Stimulated activated naive CD8-positive, alpha-beta T cell treated with anti-CD3 and anti-CD28 coated beads, Interleukin-15, amount 100 ng/mL, for 72 hours (primary cell): Measurements from ENCODE around the gene CCND2.

Experiments
- ATAC-seq: fragments of 150-1000 bp; cut with Tn5 transposase; 2 replicates; pipeline ENCODE4 v1.10.0; 2021; ENCODE audit warnings: mild to moderate bottlenecking, moderate library complexity
- DNase-seq, 2 donors: peaks; one replicate each; pipeline ENCODE4 v3.0.0; 2021 to 2022
- H3K27ac Mint-ChIP-seq, 2 donors: one replicate each; pipeline ENCODE4 v1.8.0; 2022; ENCODE audit warnings: mild to moderate bottlenecking in 2 of 2, mixed read lengths in 2 of 2, moderate library complexity in 2 of 2
- H3K27me3 Mint-ChIP-seq: one replicate; pipeline ENCODE4 v1.8.0; 2022; ENCODE audit warnings: mixed read lengths
- H3K4me1 Mint-ChIP-seq: one replicate; pipeline ENCODE4 v1.8.0; 2022; ENCODE audit warnings: mild to moderate bottlenecking, mixed read lengths
- H3K4me3 Mint-ChIP-seq, 2 donors: one replicate each; pipeline ENCODE4 v1.8.0; 2022; ENCODE audit warnings: mild to moderate bottlenecking in 2 of 2, mixed read lengths in 2 of 2, moderate library complexity in 1 of 2
- H3K9me3 Mint-ChIP-seq, 2 donors: one replicate each; pipeline ENCODE4 v1.8.0; 2022; ENCODE audit warnings: mixed read lengths in 2 of 2

Gene CCND2

DNA sequence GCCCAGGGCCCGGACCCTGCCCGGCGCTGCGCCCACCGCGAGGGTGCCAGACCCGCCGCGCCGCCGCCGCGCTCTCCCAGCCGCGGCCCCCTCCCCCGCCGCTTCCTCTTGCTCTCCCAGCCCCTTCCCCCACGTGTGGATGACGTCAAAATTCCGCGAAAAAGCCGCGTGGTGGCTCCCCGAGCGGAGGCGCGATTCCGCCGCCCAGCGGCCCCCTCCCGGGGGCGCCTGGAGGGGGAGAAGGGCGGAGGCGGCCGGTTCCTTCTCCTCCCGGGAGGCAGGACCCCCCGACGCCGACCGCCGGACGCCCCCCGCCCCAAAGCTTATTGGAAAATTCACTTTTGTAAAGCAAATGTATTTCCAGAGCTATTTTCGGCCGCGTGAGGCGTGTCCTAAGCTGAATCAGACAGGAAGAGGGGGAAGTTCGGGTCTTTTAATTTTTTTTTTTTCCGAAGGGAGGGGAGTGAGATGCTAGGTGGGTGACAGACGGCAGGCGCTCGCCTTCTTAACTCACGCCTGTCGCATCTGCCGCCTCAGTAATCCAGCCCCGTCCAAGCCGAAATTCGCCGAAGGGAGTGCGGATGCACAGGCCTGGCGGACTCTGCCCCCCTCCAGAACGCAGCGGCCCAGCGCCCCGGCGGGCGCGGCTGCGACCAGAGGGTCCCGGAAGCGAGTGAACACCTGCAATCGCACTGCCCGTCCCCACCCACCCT, 4.1 kb upstream of the CCND2 start:
- peak overlapping the region; percentile 99 for H3K4me3 Mint-ChIP-seq
- no peaks in the 10 kb centered on the region for H3K27me3 Mint-ChIP-seq
- H3K27ac Mint-ChIP-seq, result peak overlapping the region; percentile 97 to 98
- H3K4me1 Mint-ChIP-seq, result peaks cover 26% of the 10 kb centered on the region
- DNase-seq (peak; percentile 94), ATAC-seq (peak; percentile 34)
- H3K9me3 Mint-ChIP-seq, result no peaks in the 10 kb centered on the region

DNA sequence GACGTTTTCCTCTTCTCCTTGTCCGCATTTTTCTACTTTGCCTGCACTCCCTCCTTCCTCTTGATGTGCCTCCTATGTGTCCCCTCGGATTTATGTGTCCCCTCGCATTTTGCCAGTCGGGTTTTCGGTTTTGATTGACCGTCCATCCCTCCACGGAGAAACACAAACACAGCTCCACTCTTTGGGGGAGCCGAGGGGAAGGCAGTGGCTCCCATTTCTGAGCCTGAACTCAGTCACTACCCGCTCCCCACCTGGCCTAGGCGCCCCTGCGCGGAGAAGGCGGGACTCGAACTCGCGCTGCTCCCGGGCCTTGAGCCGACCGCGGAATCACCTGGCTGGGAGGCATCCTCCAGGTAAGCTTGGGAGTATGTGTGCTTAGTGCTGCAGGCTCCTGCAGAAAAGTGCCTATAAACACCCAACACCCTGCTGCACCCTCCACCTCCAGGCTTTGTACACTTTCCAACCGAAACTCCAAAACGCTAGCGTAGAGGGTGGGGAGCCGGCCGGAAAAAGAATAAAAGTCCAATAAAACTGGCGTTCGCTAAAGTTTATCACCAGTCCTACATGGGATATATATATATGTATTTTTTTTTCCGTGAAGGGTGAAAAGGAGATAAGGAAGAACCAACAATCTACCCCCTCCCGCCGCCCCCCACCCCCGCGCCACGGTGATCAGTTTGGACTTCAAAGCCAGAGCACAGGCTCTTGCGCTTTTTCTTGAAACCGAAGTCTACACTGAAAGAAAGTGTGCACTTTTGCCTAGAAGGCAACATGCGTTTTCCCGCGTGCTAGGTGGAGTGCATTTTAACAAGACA, 3.3 kb upstream of the CCND2 start:
- H3K4me3 Mint-ChIP-seq, result peak overlapping the region; percentile 99

DNA sequence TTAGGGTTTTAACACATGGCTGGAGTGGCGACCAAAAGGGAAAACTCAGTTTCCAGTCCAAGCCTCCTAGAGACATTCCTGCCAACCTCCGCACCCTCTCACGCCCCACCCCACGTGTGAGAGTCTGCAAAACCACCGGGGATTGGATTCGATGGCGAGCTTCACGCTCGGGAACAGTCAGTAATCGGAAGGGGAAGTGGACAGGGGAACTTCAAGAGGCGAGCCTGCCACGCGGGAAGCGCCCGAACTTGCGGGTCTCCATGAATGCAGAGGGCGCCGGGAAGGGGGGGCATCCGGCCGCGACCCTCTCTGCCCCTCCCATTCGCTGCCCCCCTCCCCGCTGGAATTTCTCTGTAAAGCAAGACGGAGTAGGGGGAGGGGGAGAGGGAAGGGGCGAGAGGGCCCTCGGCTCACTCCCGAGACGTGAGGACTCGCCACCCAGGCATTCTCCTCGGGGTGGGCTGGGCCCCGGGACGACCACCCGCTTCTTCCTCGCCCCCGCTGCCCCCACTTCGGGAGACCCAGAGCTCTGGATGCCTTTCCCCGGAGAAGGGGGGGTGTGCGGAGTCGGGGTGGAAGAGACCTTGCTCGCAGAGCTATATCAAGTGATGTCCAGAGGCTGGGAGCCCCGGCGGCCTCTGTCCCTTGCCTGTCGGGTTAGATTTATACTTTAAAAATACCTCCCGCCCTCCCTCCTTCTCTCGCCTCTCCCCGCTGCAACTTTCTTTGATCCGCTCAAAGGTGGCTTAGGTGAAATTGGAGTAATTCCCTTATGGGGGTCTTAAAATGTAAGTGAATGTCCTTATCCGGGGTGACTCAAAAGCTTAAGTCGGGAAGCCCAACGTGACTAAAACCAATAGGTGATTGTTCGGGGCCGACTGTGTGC, 2.5 kb upstream of the CCND2 start:
- Mint-ChIP-seq H3K4me3 (peak overlapping the region; percentile 99), H3K9me3 (no peaks in the 10 kb centered on the region), H3K27ac (peak overlapping the region; percentile 97 to 98), H3K4me1 (peaks cover 26% of the 10 kb centered on the region), H3K27me3 (no peaks in the 10 kb centered on the region)
- ATAC-seq (no peak), DNase-seq (peak; percentile 51 to 63)

More for the DNA sequence above, 3.3 kb upstream of the CCND2 start:
- Mint-ChIP-seq H3K4me1 (peaks cover 26% of the 10 kb centered on the region), H3K9me3 (no peaks in the 10 kb centered on the region), H3K27ac (peak overlapping the region; percentile 97 to 98), H3K27me3 (no peaks in the 10 kb centered on the region)
- ATAC-seq (no peak), DNase-seq (peak; percentile 61 to 66)

DNA sequence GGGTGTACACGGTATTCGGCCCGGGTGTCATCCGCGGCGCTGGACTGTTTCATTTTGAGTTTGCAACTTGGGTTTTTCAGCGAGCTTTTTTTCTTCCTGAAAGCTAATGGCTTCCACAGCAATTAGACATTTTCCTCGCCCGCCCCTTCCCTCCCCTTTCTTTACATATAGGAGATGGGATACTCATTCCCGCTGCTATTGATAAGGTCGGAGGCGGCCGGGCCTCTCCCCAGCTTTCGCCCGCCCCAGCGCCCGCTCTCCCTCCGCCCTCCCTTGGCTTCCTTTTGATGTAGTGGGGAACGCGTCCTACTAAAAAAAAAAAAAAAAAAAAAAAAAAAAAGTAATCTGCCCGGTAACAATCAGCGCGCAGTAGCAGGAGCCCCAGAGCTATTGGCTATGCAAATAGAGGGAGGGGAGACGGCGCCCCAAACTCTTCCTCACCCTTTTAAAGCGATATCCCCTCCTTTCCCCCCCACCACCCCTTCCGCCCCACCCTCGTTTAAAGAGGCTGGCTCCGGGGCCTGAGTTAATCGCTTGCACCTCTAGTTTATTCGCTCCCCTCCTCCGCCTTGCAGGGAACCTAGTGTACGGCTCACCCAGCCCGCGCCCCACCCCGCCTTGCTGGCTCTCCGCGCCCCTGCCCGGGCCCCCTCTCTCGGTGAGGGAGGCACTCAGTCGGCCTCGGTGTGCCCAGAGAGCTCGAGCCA, 1.7 kb upstream of the CCND2 start:
- peak overlapping the region; percentile 99 for H3K4me3 Mint-ChIP-seq
- ATAC-seq (peak; percentile 66), DNase-seq (peak; percentile 94 to 96)
- H3K9me3 Mint-ChIP-seq, result no peaks in the 10 kb centered on the region
- peaks cover 26% of the 10 kb centered on the region for H3K4me1 Mint-ChIP-seq
- peak overlapping the region; percentile 98 to 100 for H3K27ac Mint-ChIP-seq
- H3K27me3 Mint-ChIP-seq, result no peaks in the 10 kb centered on the region

DNA sequence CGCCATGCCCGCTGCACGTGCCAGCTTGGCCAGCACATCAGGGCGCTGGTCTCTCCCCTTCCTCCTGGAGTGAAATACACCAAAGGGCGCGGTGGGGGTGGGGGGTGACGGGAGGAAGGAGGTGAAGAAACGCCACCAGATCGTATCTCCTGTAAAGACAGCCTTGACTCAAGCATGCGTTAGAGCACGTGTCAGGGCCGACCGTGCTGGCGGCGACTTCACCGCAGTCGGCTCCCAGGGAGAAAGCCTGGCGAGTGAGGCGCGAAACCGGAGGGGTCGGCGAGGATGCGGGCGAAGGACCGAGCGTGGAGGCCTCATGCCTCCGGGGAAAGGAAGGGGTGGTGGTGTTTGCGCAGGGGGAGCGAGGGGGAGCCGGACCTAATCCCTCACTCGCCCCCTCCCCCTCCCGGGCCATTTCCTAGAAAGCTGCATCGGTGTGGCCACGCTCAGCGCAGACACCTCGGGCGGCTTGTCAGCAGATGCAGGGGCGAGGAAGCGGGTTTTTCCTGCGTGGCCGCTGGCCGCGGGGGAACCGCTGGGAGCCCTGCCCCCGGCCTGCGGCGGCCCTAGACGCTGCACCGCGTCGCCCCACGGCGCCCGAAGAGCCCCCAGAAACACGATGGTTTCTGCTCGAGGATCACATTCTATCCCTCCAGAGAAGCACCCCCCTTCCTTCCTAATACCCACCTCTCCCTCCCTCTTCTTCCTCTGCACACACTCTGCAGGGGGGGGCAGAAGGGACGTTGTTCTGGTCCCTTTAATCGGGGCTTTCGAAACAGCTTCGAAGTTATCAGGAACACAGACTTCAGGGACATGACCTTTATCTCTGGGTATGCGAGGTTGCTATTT, 914 bp upstream of the CCND2 start:
- Mint-ChIP-seq H3K4me1 (peaks cover 27% of the 10 kb centered on the region), H3K27me3 (no peaks in the 10 kb centered on the region), H3K9me3 (no peaks in the 10 kb centered on the region), H3K4me3 (peak overlapping the region; percentile 99), H3K27ac (peak overlapping the region; percentile 97 to 100)
- DNase-seq, result peak; percentile 86 to 90
- peak; percentile 41 for ATAC-seq

DNA sequence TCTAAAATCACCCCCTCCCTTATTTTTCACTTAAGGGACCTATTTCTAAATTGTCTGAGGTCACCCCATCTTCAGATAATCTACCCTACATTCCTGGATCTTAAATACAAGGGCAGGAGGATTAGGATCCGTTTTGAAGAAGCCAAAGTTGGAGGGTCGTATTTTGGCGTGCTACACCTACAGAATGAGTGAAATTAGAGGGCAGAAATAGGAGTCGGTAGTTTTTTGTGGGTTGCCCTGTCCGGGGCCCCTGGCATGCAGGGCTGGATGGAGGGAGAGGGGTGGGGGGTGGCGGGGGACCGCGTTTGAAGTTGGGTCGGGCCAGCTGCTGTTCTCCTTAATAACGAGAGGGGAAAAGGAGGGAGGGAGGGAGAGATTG, 300 bp upstream of the CCND2 start:
- DNase-seq (no peak), ATAC-seq (peak; percentile 2)
- H3K9me3 Mint-ChIP-seq, result no peaks in the 10 kb centered on the region
- H3K4me3 Mint-ChIP-seq, result peak overlapping the region; percentile 99
- peak overlapping the region; percentile 97 to 100 for H3K27ac Mint-ChIP-seq
- H3K4me1 Mint-ChIP-seq, result peaks cover 27% of the 10 kb centered on the region
- no peaks in the 10 kb centered on the region for H3K27me3 Mint-ChIP-seq

DNA sequence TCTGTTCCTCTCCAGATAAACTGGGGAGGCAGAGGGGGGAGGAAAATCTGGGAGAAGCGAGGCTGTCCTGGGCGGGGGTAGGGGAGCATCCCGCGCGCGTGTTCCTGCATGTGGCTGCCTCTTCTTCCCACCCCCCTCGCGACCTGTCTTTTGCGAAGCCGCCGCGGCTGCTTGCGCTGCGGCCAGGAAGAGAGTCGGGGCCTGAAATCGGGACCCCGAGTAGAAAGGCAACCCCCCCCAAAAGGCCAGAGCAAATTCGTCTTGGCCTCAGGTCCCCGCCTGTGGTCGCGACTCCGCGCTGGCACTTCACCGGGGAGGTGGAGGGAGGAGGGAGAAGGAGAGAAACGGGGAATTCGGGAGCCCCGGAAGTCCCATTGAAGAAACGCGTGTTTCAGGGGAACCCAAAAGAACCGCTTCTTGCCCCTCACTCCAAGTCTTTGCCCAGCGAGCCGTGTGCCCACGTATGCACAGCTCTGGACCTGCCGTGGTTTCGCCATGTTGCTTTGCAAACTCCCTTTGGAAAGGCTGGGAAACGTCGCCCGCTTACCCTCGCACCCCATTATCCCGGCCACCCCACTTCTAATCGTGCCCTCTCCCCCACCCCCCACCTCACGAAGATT, 944 bp downstream of the CCND2 start:
- H3K9me3 Mint-ChIP-seq, result no peaks in the 10 kb centered on the region
- peak overlapping the region; percentile 96 to 100 for H3K27ac Mint-ChIP-seq
- no peak for ATAC-seq
- peaks cover 35% of the 10 kb centered on the region for H3K4me1 Mint-ChIP-seq
- DNase-seq, result peak in 1 of 2 donors; percentile 34
- peak overlapping the region; percentile 99 for H3K4me3 Mint-ChIP-seq
- H3K27me3 Mint-ChIP-seq, result no peaks in the 10 kb centered on the region

DNA sequence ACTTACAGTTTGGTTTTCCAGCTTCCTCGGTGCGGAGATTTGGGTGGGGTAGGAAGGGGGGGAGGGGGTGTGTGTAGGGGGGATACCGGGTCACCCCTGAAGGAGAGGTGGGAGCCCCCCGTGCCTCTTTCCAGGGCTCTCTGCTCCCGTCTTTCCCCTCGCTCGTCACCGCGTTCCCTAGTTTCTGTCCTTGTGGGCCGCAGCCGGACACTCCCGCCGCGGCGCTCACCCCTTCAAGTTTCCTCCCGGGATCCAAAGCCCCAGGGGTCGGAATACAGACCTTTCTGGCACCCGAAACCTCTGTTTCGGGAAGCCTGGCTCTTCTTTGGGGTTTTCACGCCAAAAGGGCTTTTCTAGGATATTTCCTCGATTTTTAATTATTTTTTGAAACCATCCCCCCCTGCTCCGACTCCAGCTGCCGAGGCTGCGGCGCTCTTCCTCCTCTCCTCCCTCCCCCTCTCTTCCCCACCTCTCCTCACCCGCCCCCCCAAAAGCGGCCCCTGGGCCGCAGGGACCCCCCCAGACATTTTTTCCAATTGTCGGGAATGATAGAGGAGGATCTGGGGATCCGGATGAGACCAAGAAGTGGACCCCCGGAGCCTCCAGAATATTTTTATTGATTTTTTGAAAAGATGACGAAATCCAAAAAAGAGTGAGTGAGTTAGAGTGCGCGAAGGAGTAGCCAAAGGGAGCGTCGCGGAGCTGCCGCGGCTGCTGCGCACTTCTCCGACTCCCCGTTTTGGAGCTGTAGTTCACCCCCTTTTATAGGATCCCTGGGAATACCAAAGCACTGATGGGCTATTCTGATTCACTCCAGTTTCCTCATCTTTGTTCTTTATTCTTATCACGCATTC, 1.7 kb downstream of the CCND2 start:
- Mint-ChIP-seq H3K4me3 (peak overlapping the region; percentile 99), H3K9me3 (no peaks in the 10 kb centered on the region), H3K4me1 (peaks cover 41% of the 10 kb centered on the region), H3K27ac (peak overlapping the region; percentile 96 to 100), H3K27me3 (no peaks in the 10 kb centered on the region)
- ATAC-seq, result no peak
- DNase-seq, result peak in 1 of 2 donors; percentile 13

DNA sequence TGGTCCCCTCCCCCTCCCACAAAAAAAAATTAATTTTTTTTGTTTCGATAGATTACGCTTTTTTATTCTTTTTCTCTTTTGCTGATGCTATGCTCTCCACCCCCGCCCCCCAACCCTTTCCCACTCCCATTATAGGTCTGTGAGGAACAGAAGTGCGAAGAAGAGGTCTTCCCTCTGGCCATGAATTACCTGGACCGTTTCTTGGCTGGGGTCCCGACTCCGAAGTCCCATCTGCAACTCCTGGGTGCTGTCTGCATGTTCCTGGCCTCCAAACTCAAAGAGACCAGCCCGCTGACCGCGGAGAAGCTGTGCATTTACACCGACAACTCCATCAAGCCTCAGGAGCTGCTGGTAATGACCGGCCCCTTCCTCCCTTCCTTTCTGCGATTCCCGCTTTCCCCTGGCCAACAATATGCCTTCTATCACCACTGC, 2.3 kb downstream of the CCND2 start:
- Mint-ChIP-seq H3K27ac (peak overlapping the region; percentile 96 to 100), H3K27me3 (no peaks in the 10 kb centered on the region), H3K4me3 (peak overlapping the region; percentile 99), H3K9me3 (no peaks in the 10 kb centered on the region), H3K4me1 (peaks cover 48% of the 10 kb centered on the region)
- ATAC-seq, result no peak
- no peak for DNase-seq

DNA sequence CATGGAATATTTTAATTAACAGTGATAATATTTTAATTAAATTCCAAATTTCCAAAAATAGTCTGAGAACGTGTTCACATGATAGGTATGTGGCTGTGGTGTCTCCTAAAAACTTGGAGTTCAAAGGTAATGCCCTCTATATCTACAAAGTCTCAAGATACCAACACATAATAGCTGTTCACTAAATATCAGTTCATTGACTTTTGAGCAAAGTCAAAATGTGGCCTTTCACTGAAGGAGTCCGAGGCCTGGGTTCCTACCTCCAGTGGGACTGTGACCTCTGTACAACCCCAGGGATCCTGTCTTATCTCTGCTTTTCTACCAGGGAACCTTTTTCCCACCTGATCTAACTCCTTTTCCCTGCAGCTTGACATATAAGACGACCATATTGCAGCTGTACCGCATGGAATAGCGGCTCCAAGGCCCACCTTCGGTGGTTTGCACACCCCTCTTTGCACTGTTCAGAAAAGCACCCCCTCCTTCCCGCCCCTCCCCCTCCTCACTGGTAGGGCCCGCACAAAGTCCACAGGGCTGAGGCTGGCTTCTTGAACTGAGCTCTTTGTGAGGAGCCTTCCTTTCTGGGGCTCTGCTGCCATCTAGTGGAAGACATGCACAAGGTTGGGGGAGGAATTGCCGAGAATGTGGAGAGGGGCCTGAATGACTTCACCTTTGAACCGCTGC, 3.1 kb downstream of the CCND2 start:
- Mint-ChIP-seq H3K9me3 (no peaks in the 10 kb centered on the region), H3K4me1 (peaks cover 55% of the 10 kb centered on the region), H3K4me3 (peak overlapping the region; percentile 99), H3K27ac (peak overlapping the region; percentile 96 to 100), H3K27me3 (no peaks in the 10 kb centered on the region)
- ATAC-seq, result peak; percentile 59
- DNase-seq, result peak; percentile 85 to 93

DNA sequence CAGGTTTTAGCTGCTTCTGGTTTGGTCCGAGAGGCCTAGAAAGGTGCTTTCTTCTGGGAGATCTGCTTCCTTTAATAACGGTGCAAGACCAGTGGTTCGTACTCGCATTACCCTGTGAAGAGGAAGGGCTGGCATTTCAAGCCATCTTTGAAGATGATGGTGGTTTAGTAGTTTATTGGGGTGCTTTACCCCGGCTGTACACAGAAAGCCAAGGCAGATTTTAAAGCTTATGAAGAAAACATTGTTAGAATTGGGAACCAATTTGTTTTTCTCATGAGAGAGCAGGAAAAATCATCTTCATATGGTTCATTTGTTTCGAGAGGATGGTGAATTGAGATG, 3.6 kb downstream of the CCND2 start:
- H3K4me1 Mint-ChIP-seq, result peaks cover 61% of the 10 kb centered on the region
- H3K9me3 Mint-ChIP-seq, result no peaks in the 10 kb centered on the region
- peak overlapping the region; percentile 96 to 100 for H3K27ac Mint-ChIP-seq
- no peak for ATAC-seq
- DNase-seq, result no peak
- H3K27me3 Mint-ChIP-seq, result no peaks in the 10 kb centered on the region
- peak overlapping the region; percentile 99 for H3K4me3 Mint-ChIP-seq

DNA sequence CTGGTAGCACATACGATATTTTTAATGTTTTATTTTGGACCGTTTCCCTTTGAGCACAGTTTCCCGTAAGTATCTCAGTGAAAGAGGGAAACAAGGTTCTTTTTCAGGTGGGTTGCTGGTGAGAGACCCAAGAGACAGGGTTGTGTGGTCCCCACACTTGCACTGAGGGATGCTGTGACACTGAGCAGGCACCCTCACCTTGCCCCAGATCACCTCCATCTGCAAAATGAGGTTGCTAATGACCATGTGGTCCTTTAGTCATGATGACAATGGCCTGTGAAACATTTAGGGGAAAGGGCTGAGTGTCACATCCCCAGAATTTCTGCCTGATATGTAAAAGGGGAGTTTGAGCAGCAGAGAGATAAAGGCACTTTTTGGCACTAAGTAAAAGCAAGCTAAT, 4.3 kb downstream of the CCND2 start:
- ATAC-seq (no peak), DNase-seq (no peak)
- H3K4me3 Mint-ChIP-seq, result peak overlapping the region; percentile 99
- H3K9me3 Mint-ChIP-seq, result no peaks in the 10 kb centered on the region
- H3K27me3 Mint-ChIP-seq, result no peaks in the 10 kb centered on the region
- H3K4me1 Mint-ChIP-seq, result peaks cover 67% of the 10 kb centered on the region
- peak overlapping the region; percentile 72 to 76 for H3K27ac Mint-ChIP-seq
